CD1c-positive myeloid dendritic cell (primary cell): ENCODE data around the gene SRSF4.
"Not testable (repeated sequence)": the region's sequence is repeated elsewhere in the genome, so short reads cannot be mapped to it uniquely, and the experiment has no call there.

Experiments
- DNase-seq: peaks from one replicate; pipeline ENCODE4 v3.0.0-alpha.2; 2016; ENCODE audit errors: extremely low spot score

The SRSF4 gene

DNA sequence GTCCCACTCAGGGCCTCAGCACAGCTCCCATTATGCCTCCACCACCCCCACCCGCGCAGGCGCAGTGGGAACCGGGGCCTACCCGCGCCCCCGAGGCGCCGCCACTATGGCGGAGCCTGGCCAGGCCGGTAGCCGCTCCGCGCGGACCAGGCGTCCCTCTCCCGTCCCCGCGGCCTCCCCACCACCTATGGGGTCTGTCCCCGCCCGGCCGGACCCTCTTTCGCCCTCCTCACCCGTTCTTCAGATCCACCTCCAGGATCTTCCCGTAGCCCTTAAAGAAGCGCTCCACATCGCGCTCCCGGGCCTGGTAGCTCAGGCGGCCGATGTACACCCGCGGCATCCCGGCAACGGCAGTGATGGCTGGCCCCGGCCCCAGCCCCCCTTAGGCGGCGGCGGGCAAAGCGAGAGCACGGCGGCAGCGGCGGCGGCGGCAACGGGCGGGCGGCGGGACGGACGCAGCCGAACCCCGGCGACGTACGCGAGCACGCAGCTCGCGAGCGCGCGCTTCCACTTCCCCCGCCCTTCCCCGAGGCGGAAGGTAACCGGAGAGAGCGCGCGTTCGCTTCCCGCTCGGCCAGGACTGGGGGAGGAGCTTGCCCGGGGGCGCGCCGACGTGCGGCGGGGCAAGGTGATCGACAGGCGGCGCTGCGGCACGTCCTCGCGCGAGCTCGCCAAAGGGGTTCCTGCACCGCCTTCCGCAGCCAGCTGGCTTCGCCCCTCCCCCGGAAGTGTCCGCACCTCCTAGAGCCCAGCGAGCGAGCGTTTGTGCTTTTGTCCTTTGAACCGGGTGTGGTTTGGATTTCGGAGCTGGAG is at the start of gene SRSF4:
Gene SRSF4 (minus strand): TSS at position 488 of the 813 bp plus-strand sequence. CDS start 148 bp downstream, at position 340.
- peak; percentile 99 for DNase-seq

DNA sequence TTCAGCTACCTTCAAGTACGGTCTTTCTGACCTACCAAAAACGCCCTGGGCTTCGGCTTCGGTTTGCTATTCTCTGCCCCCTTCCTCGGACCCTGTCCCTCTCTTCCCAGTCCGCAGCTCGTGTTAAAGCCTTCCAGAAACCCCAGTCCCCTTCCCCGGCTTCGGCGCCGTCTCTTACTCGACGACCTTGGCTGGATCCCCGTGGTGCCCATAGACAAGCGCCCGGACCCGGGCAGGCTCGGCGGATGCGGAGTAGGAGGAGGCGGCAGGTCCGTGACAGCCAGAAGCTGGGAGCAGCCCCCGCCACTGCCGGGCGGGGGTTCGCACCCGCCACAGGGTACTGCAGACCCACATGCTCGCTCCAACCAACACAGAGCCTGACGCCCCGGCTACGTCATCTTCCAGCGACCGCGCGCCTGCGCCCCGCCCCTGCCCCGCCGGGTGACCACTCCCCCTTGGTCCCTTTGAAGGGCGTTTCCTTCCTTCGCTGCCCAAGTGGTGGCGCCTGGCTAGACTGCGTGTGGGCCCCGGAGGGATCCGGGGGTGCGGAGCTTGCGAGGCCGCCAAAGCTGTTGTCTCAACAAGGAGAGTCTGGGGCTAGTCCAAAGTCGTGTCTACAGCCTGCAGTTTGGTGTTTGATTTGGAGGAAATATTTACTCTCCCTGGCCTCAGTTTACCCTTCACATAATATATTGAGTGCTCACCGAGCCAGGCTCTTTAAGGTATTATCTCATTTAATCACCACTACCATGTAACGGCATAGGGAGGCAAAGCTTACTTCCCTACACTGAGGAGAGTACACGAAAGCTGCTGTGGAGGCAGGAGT is 49.1 kb upstream of the SRSF4 start, which contains the start of gene MECR:
Gene MECR (minus strand): TSS at position 382 of the 826 bp plus-strand sequence. CDS start 28 bp downstream, at position 354.
- peak; percentile 96 for DNase-seq

DNA sequence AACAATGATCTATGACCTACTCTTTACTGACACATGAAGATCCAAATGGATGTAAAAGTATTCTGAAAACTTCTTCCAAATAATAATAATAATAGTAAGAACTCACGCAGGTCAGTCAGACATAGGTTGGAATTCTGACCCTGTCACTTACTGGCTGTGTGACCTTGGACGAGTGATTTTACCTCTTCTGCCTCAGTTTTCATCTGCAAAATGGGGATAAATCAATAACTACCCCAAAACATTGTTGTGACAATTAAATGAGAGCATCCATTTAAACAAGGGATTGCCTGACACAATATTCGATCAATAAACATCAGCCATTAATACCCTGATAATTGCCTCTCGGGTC is 48.5 kb upstream of the SRSF4 start:
- no peak for DNase-seq

DNA sequence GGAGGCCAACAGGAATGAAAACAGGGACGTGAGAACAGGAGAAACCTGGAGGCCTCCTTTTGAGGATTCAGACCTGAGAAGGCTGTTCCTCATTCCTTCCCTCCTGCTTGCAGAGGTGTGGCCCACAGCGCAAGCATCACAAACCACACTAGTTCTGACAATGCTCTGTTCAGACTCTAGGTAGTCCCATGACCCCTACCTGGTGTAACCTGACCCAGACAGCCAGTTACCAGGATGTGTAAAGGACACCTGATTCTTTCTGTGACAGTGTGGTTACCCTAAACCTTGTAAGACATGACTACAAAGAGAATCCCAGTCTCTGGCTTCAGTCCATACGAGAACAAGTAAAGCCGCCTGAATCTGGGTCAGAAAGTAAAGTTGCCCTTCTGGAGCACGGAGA is 45.8 kb upstream of the SRSF4 start:
- DNase-seq = no peak

DNA sequence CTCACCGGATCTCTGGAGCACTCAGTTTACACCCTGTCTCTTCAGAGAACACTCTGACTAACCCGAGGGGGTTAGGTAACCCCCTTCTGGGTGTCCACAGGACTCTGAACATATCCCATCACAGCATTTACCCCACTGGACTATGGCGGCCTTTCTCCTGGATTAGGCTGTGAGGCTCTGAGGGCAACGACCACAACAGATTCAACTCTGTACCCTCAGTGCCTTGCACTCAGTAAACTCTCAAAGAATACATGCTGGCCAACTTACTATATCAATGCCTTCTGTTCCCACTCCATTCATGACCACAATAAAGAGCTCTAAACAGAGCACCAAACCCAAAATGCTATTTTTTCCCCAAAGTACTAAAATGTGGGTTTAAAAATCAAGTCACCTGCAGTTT is 43.7 kb upstream of the SRSF4 start:
- no peak for DNase-seq

DNA sequence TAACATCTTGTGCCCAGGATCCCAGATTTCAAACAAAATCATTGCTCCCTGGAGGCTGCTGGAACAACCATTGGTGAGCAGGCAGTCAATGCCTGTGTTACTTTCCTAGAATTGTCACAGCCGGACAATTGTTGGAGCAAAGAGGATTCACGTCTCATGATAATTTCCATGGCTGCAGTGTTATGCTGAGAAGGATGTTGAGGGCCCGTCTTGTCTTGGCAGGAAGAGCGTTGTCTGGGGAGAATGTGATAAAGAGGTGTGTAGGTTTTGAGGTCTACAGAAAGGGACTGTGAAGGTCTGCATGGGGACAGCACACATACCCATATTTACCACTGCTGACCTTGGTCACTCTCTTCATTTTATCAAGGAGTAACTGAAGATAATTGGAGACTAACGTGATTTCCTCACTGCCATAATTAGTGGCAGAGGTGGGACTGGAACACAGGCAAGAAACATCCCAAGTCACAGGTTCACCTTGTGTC is 42.7 kb upstream of the SRSF4 start:
- DNase-seq = no peak

DNA sequence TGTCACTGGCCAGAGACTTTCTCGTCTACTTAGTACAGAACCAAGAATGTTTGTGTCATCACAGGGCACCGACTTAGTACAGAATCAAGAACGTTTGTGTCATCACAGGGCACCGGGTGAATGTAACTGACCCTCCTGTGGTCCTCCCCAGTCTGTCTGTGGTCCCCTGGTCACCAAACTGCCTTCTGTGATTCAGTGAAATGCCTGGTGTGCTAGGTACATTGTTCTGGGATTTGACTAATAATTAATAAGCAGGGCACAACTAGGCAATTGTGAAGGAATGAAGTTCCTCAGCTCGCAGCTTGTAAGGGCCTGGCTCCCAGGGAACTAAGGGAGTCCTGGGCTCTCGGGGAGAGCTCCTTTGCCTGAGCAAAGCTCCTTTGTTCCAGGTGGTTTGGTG is 41.8 kb upstream of the SRSF4 start:
- DNase-seq = no peak

DNA sequence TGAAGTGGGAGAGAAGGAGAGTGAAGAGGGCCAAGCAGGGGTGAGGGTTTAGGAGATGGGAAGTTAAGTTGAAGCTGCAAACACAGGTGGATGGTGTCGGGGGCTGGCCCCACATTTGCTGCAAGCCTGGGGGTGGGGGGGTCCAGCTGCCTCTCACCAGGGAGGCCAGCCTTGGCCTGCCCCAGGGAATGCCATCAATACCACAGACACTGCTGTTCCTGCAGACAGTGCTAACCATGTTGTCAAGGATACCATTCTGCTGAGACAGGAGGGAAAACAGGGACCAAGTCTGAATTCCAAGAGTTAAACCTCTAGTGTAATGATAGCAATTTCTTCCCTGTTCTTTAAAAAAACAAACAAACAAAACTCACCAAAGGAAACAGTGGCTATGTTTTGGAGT is 41.0 kb upstream of the SRSF4 start:
- no peak for DNase-seq

DNA sequence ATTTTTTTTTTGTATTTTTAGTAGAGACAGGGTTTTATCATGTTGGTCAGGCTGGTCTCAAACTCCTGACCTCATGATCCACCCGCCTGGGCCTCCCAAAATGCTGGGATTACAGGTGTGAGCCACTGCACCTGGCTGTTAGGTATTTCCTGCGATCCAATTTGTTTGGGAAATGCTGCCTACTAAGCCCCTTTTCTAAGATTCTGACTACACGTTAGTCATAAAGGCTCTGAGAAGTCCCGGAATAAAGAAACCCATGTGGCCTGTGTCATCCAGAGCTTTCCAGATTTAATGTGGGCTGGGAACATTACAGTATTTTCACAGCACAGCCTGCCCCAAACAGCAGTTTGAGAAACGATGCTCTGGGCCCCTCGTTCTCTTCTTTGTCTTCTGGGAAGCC is 40.6 kb upstream of the SRSF4 start:
- not testable (repeated sequence) for DNase-seq

DNA sequence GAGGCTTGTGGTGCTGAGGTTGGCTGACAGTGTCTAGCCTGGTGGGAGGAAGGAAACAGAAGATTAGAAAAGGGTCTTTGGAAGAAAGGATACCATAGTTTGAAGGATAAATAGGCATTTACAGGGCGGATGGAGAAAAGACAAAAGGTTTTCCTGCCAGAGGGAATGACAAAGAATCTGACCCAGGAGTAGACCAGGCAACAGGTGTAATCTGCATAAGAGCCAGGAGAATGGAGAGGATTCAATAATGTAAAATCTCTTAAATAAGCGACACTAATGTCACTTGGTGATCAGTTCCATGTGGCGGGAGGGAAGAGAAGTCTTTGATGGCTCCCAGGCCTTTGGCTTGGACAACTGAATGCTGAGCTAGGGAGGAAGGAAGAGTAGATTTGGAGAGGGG is 39.6 kb upstream of the SRSF4 start:
- DNase-seq = no peak

DNA sequence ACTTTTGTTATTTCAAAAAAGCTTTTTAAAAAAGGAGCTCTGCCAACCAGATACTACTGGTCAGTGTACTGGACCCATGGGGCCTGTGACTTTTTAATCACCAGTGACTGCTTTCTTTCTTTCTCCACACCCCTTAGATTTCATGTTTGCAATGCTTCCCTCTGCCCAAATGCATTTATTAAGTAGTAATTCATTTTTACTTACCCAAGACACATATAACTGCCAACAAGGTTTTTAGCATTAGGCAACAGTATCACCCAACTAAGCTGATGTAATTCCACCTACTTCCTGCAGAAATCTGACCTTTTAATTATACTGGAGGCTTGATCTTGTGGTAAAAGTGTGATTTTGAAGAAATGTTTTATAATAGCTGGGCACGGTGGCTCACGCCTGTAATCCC is 36.5 kb upstream of the SRSF4 start:
- no peak for DNase-seq

DNA sequence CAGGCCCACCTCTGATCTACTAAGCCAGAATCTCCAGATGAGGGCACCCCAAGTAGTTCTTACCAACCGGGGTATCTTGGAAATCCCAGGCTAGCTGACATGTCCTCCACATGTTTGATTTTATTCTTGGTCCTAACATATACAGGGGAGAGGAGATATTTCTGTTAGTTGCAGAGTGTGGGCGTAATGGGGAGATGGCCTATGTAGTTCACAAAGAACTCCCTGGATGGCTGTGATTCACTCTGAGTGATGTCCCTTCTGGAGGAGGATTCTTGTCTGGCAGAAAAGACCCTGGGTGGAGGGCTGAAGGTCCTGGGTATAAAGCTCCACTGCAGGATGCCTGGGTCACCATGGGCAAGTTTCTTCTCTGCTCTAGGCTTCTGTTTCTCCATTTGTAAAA is 35.9 kb upstream of the SRSF4 start:
- no peak for DNase-seq

DNA sequence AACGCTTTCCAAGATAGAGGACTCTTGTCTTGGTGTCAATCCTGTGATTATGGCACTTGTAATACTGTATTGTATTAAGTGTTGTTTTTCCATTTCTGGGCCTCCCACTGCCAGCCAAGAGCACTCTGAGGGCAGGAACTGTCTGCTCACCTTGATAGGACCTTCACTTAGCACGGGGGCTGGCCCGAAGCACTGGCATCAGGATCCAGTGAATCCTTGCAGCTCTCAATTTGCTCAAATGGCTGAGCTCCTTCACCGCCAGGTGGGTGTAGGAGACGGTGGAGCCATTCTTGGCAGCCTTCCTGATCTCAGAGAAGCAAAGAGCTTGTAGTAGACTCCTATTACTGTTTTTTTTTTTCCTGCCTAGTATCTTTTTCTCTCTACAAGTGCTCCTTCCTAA is 31.4 kb upstream of the SRSF4 start:
- no peak for DNase-seq

DNA sequence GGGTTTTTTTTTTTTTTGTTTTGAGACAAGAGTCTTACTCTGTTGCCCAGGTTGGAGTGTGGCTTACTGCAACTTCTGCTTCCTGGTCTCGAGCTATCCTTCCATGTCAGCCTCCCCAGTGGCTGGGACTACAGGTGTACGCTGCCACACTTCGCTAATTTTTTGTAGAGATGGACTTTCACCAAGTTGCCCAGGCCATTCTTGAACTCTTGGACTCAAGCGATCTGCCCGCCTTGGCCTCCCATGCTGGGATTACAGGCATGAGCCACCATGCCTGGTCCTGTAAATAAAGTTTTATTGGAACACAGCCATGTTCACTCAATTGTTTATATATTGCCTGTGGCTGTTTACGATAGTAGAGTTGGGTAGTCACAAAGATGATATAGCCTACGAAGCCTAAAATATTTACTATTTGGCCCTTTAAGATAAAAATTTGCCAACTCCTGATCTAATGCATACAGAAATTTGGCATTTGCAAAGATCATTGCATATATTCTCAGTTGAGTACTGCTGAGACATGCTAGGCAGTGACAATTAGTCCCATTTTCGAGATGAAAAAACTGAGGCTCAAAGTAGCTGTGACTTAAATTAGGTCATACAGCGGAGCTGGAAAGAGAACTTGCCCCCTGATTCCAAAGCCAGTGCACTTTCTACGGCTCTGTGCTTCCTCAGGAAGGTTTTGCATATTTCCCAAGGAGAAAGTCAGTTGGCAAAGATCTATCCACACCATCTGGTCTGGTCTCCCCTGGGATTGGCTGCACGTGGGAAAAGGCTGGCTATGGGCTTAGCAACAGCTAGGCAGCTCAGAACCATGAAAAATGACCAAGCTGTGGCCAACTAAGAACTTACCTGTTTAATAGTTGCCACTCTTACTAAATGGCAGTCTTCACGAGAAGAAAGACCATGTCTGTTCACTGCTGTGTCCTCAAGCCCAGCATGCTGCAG is 29.7 kb upstream of the SRSF4 start:
- no peak for DNase-seq

DNA sequence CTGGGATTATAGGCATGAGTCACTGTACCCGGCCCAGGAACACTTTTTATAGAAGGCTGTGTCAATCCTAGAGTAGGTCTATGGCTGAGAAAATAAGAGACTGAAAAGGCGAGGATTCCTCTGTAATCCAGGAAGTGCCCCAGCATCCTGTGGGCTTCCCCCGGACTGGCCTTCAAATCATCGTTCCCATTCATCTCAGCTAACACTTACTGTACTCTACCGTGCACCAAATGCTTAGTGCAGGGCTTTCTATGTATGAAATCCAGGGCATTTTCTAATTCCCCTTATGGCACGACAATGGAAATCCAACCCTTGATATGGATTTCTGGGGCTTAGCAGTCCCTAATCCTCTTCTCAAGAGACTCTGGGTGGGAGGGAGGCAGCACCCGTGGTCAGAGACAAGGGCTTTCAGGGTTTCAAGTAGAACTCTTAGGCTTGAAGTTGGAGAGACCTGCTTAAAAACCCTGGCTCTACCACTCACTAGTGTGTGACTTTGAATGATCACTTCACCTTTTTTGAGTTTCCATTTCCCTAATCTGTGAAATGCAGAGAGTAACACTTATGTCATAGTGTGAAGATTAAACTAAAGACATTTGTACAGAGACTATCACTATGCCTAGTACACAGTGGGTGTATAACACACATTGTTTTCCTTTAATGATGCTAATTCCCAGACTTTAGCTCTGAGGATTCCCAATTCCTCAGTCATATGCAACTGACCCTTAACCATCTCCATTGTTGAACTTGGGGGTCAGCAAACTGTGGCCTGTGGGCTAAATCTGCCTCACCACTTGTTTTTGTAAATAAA is 28.8 kb upstream of the SRSF4 start:
- no peak for DNase-seq

DNA sequence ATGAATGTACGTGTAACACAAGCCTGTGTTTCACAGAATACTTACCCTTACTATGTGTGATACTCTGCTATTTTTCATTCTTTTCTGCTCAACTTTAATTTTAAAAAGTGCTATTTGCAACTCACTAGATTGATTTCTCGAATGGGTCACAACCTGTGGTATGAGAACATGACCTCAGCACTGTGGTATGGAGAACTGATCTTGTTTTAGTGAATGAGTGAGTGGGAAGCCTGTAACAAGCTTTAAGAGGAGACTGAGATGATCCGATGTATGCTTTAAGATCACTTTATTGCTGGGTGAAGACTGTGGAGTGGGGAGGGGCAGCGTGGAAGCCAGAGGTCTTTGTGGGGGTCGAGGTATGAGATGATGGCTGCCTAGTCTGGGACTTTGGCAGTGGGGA is 27.5 kb upstream of the SRSF4 start:
- DNase-seq = no peak

DNA sequence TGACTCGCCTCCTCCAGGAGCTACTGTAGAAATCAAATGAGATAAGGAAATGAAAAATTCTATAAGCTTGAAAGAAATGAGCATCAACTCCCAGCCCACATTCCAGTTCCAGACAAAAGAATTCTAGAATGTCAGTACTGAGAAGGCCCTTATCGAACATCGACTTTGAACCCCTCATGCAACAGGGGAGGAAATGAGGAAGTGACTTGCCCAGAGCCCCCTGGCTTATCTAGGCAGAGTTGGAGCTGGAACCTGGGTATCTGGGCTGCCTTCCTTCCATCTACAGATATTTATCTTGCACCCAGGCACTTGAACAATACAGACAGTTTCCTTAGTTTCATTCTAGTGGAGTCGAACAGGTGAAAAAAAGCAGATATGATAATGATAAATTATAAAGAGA is 26.7 kb upstream of the SRSF4 start:
- DNase-seq = no peak

DNA sequence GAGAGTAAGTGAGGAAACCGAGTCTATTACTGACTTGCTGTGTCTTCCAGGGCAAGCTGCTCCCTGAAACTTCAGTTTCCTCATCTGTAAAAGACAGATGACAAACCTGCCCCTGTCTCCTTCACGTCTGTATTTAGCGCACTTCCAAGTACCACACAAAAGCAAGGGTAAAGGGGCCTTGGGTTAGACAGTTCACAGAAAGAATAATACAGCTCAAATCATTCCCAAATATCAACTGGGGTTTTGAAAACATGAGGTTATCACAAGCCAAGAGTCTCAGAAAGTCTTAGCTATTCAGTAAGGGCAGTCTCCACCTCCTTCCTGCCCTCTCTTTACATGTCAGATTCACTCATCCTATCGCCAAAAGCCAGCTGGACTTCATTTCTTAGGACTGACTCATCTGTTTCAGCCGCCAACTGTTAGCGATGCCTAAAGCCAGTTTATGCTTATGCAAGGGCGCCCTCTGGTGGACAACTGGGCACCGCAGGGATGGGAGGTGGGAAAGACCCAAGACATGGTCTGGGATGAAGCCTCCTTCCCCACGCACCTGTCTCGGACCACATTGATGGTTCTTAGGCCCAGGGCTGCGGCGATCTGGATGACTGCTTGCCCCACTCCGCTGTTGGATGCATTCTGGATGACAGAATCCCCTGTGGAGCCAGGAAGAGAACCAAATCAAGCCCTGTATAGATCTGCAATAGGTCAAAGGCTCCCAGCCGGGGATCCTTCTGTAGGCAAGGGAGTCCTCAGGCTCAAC is 21.1 kb upstream of the SRSF4 start:
- peak; percentile 94 for DNase-seq

DNA sequence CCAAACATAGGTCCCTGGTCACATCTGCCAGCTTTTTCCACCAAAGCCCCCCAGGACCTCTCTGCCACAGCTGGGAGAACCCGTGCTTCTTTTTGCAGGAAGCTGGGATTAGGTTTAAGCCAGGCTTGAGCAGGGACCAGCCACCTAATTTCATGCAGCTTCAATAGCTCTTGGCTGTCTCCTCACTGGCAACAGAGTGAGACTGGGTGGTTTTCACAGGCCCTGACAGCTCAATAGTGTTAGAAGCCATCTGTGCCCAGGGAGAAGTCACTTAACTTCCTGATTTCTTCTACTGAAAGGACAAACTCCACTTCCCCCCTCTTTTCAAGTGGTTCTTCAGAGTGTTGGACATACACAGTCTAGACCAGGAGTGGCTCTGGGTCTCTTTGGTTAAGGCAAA is 20.4 kb upstream of the SRSF4 start:
- peak; percentile 56 for DNase-seq

DNA sequence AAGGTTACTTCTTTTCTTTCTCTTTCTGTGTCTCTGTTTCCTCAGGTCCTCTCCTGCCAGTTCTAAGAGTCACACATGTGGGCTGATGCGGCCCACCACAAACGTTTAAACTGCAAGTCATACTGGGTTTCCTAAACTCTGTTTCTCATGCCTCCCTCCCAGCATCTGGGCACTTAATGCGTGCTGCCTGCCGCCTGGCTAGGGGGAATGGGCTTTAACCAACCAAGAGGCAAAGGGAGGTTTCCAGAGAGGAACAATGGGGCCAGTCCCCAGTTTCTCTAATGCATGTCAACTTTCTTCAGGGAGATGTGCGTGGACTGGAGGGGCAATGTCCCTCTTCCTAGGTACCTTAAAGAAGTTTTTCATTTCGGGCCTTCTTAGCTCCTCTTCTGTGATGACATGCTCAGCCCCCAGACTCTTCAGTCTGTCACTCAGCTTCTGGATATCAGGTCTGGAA is 19.9 kb upstream of the SRSF4 start:
- DNase-seq = no peak
